ENCODE measurements around the gene EHD2. TPM values are rescaled to one million over a fixed set of nuclear protein-coding genes. Genes with fewer than 3 reads are reported as not detected.
A peak's percentile ranks its signal among the peaks of the same experiment; 100 is the strongest.
"Not testable (repeated sequence)": the region's sequence is repeated elsewhere in the genome, so short reads cannot be mapped to it uniquely, and the experiment has no call there.

EHD2 gene
- total and polyA plus RNA-seq, 4 donors, result 68.0 to 190 (median 127) TPM

GRCh38 chr19:47726467-47726866 is 13.2 kb downstream of the EHD2 start:
- Histone ChIP-seq H3K9ac (ENCODE audit: insufficient read depth in 1 of 2, low read length in 2 of 2) (no peak overlapping the region), H3K36me3 (ENCODE audit: control insufficient read depth in 4 of 4, insufficient read depth in 4 of 4, low read length in 4 of 4) (peaks cover 0 to 25% (median 21%) of the 10 kb centered on the region in 4 donors), H3K4me1 (ENCODE audit: control insufficient read depth in 5 of 5, insufficient read depth in 5 of 5, low read length in 5 of 5) (peaks cover 0 to 36% (median 22%) of the 10 kb centered on the region in 5 donors), H3K27me3 (ENCODE audit: control insufficient read depth in 3 of 3, insufficient read depth in 3 of 3, low read length in 2 of 3) (no peaks in the 10 kb centered on the region), H3K4me3 (no peak overlapping the region), H3K27ac (ENCODE audit: low read depth in 1 of 2, low read length in 1 of 2) (peak overlapping the region in 1 of 2 donors; percentile 79), H3K9me3 (ENCODE audit: control insufficient read depth in 4 of 4, insufficient read depth in 3 of 4, low read length in 3 of 4) (no peaks in the 10 kb centered on the region)
- no peak for ATAC-seq (ENCODE audit: insufficient read depth, low FRiP score)
- no peak for TF ChIP-seq CTCF (IDR thresholded peaks at IDR 0.05; ENCODE audit: control extremely low read depth, extremely low read depth)
- DNase-seq, result no peak
- 35 to 48% methylated on average over 4 of the region's 4 CpGs for WGBS, 2 donors

GRCh38 chr19:47728295-47728694 is 15.1 kb downstream of the EHD2 start:
- H3K9ac ChIP-seq (ENCODE audit: insufficient read depth in 1 of 2, low read length in 2 of 2); H3K9me3 ChIP-seq (ENCODE audit: control insufficient read depth in 4 of 4, insufficient read depth in 3 of 4, low read length in 3 of 4); DNase-seq; H3K4me3 ChIP-seq; H3K27me3 ChIP-seq (ENCODE audit: control insufficient read depth in 3 of 3, insufficient read depth in 3 of 3, low read length in 2 of 3); ATAC-seq (ENCODE audit: insufficient read depth, low FRiP score): not testable (repeated sequence)
- H3K4me1 ChIP-seq (ENCODE audit: control insufficient read depth in 5 of 5, insufficient read depth in 5 of 5, low read length in 5 of 5), result peaks cover 0 to 29% (median 17%) of the 10 kb centered on the region in 5 donors
- H3K27ac ChIP-seq (ENCODE audit: low read depth in 1 of 2, low read length in 1 of 2), result peak overlapping the region in 1 of 2 donors; percentile 86
- WGBS, 2 donors, result 71 to 95% methylated on average over 3 to 4 of the region's 4 CpGs
- H3K36me3 ChIP-seq (ENCODE audit: control insufficient read depth in 4 of 4, insufficient read depth in 4 of 4, low read length in 4 of 4), result peaks cover 0 to 23% (median 20%) of the 10 kb centered on the region in 4 donors

GRCh38 chr19:47729468-47729798 is 16.2 kb downstream of the EHD2 start:
- Histone ChIP-seq H3K9ac (ENCODE audit: insufficient read depth in 1 of 2, low read length in 2 of 2) (peak overlapping the region in 1 of 2 donors; percentile 54), H3K4me1 (ENCODE audit: control insufficient read depth in 5 of 5, insufficient read depth in 5 of 5, low read length in 5 of 5) (peaks cover 0 to 19% (median 16%) of the 10 kb centered on the region in 5 donors), H3K27ac (ENCODE audit: low read depth in 1 of 2, low read length in 1 of 2) (peak overlapping the region; percentile 51 to 87), H3K9me3 (ENCODE audit: control insufficient read depth in 4 of 4, insufficient read depth in 3 of 4, low read length in 3 of 4) (no peaks in the 10 kb centered on the region), H3K4me3 (no peak overlapping the region), H3K36me3 (ENCODE audit: control insufficient read depth in 4 of 4, insufficient read depth in 4 of 4, low read length in 4 of 4) (peaks cover 0 to 22% (median 18%) of the 10 kb centered on the region in 4 donors), H3K27me3 (ENCODE audit: control insufficient read depth in 3 of 3, insufficient read depth in 3 of 3, low read length in 2 of 3) (no peaks in the 10 kb centered on the region)
- WGBS, 2 donors, result 2 to 3% methylated on average over 9 of the region's 9 CpGs
- no peak for TF ChIP-seq CTCF (IDR thresholded peaks at IDR 0.05; ENCODE audit: control extremely low read depth, extremely low read depth)
- peak; percentile 53 to 68 (median 62) for DNase-seq
- peak; percentile 78 for ATAC-seq (ENCODE audit: insufficient read depth, low FRiP score)

GRCh38 chr19:47729799-47730520 is 16.7 kb downstream of the EHD2 start:
- Histone ChIP-seq H3K27me3 (ENCODE audit: control insufficient read depth in 3 of 3, insufficient read depth in 3 of 3, low read length in 2 of 3) (no peaks in the 10 kb centered on the region), H3K4me3 (no peak overlapping the region), H3K27ac (ENCODE audit: low read depth in 1 of 2, low read length in 1 of 2) (peak overlapping the region; percentile 51 to 87), H3K36me3 (ENCODE audit: control insufficient read depth in 4 of 4, insufficient read depth in 4 of 4, low read length in 4 of 4) (peaks cover 0 to 19% (median 18%) of the 10 kb centered on the region in 4 donors), H3K9ac (ENCODE audit: insufficient read depth in 1 of 2, low read length in 2 of 2) (no peak overlapping the region), H3K9me3 (ENCODE audit: control insufficient read depth in 4 of 4, insufficient read depth in 3 of 4, low read length in 3 of 4) (no peaks in the 10 kb centered on the region), H3K4me1 (ENCODE audit: control insufficient read depth in 5 of 5, insufficient read depth in 5 of 5, low read length in 5 of 5) (peaks cover 0 to 18% (median 14%) of the 10 kb centered on the region in 5 donors)
- DNase-seq (peak; percentile 47 to 67 (median 64)), ATAC-seq (ENCODE audit: insufficient read depth, low FRiP score) (peak; percentile 75)
- no peak for TF ChIP-seq CTCF (IDR thresholded peaks at IDR 0.05; ENCODE audit: control extremely low read depth, extremely low read depth)
- WGBS, 2 donors, result 10 to 17% methylated on average over 30 of the region's 30 CpGs

Data from lung (tissue), 12 donors.